ENCODE data around the gene LRRC75A. TPM values are rescaled to one million over a fixed set of nuclear protein-coding genes. Genes with fewer than 3 reads are reported as not detected.

The LRRC75A gene
- total RNA-seq, 1 donor from 2014 or later = 7.3 TPM

DNA sequence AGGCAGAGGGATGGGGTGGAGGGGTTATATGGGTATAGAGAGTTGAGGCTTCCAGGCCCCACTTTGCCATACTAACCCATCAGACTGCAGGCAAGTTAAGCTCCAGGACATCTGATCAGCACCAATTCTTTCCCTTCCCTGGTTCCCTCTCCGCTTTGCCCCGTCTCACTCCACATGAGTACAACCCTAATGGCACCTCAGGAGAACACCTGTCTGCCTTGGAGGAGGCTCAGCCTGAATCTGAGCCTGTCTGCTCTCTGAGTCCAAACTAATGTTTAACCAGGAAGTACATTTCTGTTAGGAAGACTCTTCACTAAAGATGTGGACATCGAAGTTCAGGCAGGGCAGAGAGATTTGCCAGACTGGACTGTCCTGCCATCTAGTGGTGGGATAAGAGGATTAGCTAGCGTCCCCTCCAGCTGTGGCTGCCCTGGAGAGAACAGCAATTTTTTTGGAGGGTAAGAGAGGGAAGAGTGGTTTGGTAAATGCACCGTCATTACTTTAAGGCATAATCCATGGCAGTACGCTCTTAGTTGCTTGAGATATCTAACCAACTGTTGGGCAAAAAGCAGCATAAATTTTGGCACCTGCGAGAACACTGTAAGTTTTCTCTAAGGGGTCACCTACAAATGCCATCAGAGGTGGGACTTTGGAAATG, 29.2 kb upstream of the LRRC75A start:
- Mint-ChIP-seq H3K9me3 (ENCODE audit: unreplicated experiment) (peaks cover 7% of the 10 kb centered on the region), H3K4me3 (ENCODE audit: unreplicated experiment) (no peak overlapping the region), H3K4me1 (ENCODE audit: low read depth, unreplicated experiment) (peaks cover 9% of the 10 kb centered on the region), H3K36me3 (ENCODE audit: unreplicated experiment) (no peaks in the 10 kb centered on the region), H3K27ac (ENCODE audit: unreplicated experiment) (no peak overlapping the region), H3K27me3 (ENCODE audit: unreplicated experiment) (peaks cover 4% of the 10 kb centered on the region)
- peak; percentile 69 for DNase-seq
- TF ChIP-seq CTCF (IDR thresholded peaks at IDR 0.05; ENCODE audit: partially characterized antibody, unreplicated experiment) = peak; percentile 89

DNA sequence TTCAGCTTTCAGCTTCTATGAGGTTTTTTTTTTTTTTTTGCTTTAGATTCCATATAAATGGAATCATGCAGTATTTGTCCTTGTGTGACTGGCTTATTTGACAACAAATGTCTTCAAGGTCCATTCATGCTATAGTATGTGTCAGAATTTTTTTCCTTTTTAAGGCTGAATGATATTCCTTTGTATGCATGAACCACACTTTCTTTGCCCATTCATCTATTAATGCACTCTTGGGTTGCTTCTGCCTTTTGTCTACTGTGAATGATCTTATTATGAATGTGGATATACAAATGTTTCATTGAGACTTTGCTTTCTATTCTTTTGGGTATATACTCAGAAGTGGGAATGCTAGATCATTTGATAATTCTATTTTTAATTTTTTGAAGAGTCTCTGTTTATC, 27.0 kb upstream of the LRRC75A start:
- TF ChIP-seq CTCF (IDR thresholded peaks at IDR 0.05; ENCODE audit: partially characterized antibody, unreplicated experiment) = no peak
- H3K4me3 Mint-ChIP-seq (ENCODE audit: unreplicated experiment) = no peak overlapping the region
- H3K27ac Mint-ChIP-seq (ENCODE audit: unreplicated experiment) = no peak overlapping the region
- no peak for DNase-seq
- no peaks in the 10 kb centered on the region for H3K36me3 Mint-ChIP-seq (ENCODE audit: unreplicated experiment)
- peaks cover 4% of the 10 kb centered on the region for H3K27me3 Mint-ChIP-seq (ENCODE audit: unreplicated experiment)
- H3K4me1 Mint-ChIP-seq (ENCODE audit: low read depth, unreplicated experiment) = peaks cover 10% of the 10 kb centered on the region
- peaks cover 9% of the 10 kb centered on the region for H3K9me3 Mint-ChIP-seq (ENCODE audit: unreplicated experiment)

DNA sequence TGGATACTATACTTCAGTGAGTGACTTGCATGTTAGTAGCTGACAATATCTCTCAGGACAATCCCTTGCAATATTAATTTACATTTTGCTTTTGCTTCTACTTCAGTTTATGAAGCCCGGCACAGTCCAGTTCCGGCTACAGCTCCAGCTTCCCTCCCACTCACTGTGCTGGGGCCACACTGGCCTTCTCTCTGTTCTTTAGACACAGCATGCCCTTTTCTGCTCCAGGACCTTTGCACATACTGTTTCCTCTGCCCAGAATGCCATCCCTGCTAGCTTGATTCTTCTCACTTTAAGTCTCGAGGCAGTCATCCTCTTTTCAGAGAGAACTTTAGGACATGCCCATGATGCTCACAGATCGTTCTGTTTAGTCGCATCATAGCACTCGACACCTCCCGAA, 25.5 kb upstream of the LRRC75A start:
- peak overlapping the region; percentile 76 for H3K27ac Mint-ChIP-seq (ENCODE audit: unreplicated experiment)
- peaks cover 5% of the 10 kb centered on the region for H3K27me3 Mint-ChIP-seq (ENCODE audit: unreplicated experiment)
- no peak for DNase-seq
- no peak overlapping the region for H3K4me3 Mint-ChIP-seq (ENCODE audit: unreplicated experiment)
- H3K9me3 Mint-ChIP-seq (ENCODE audit: unreplicated experiment) = peaks cover 9% of the 10 kb centered on the region
- peaks cover 12% of the 10 kb centered on the region for H3K4me1 Mint-ChIP-seq (ENCODE audit: low read depth, unreplicated experiment)
- TF ChIP-seq CTCF (IDR thresholded peaks at IDR 0.05; ENCODE audit: partially characterized antibody, unreplicated experiment) = no peak
- H3K36me3 Mint-ChIP-seq (ENCODE audit: unreplicated experiment) = no peaks in the 10 kb centered on the region

DNA sequence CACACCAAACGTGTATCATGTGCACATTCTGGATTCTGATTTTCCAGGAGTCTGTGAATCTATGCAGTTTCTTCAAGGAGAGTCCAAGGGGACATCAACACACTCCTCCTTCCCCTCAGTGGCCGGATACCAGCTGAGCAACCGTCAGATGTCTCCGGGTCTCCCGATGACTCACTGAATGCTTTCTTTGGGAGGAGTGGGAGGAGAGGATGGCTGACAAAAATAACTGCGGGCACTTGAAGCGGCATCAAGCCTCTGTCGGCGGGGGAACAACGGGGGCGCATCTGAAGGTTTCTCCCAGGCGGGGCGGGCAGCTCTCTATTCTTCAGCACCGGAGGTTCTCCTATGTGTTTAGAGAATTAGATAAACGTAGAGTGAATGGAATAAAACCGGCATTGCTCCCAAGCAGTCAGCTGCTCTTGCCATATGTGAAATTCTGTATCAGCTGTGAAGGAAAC, 24.6 kb upstream of the LRRC75A start:
- Mint-ChIP-seq H3K4me1 (ENCODE audit: low read depth, unreplicated experiment) (peaks cover 20% of the 10 kb centered on the region), H3K27ac (ENCODE audit: unreplicated experiment) (peak overlapping the region; percentile 76), H3K27me3 (ENCODE audit: unreplicated experiment) (peaks cover 6% of the 10 kb centered on the region), H3K36me3 (ENCODE audit: unreplicated experiment) (no peaks in the 10 kb centered on the region), H3K9me3 (ENCODE audit: unreplicated experiment) (peaks cover 9% of the 10 kb centered on the region), H3K4me3 (ENCODE audit: unreplicated experiment) (peak overlapping the region; percentile 7)
- no peak for TF ChIP-seq CTCF (IDR thresholded peaks at IDR 0.05; ENCODE audit: partially characterized antibody, unreplicated experiment)
- DNase-seq = peak; percentile 22

GRCh38 chr17:16515933-16516332, 23.9 kb upstream of the LRRC75A start:
- no peak for TF ChIP-seq CTCF (IDR thresholded peaks at IDR 0.05; ENCODE audit: partially characterized antibody, unreplicated experiment)
- H3K27ac Mint-ChIP-seq (ENCODE audit: unreplicated experiment) = peak overlapping the region; percentile 76
- no peak overlapping the region for H3K4me3 Mint-ChIP-seq (ENCODE audit: unreplicated experiment)
- no peaks in the 10 kb centered on the region for H3K36me3 Mint-ChIP-seq (ENCODE audit: unreplicated experiment)
- H3K9me3 Mint-ChIP-seq (ENCODE audit: unreplicated experiment) = peaks cover 9% of the 10 kb centered on the region
- H3K4me1 Mint-ChIP-seq (ENCODE audit: low read depth, unreplicated experiment) = peaks cover 21% of the 10 kb centered on the region
- no peak for DNase-seq
- H3K27me3 Mint-ChIP-seq (ENCODE audit: unreplicated experiment) = peaks cover 6% of the 10 kb centered on the region
